T-helper 9 cell (primary cell): ENCODE data around the gene NUDT14.

Source experiments
- DNase-seq: peaks from one replicate; pipeline ENCODE4 v3.0.0-alpha.2; 2020

The NUDT14 gene

DNA sequence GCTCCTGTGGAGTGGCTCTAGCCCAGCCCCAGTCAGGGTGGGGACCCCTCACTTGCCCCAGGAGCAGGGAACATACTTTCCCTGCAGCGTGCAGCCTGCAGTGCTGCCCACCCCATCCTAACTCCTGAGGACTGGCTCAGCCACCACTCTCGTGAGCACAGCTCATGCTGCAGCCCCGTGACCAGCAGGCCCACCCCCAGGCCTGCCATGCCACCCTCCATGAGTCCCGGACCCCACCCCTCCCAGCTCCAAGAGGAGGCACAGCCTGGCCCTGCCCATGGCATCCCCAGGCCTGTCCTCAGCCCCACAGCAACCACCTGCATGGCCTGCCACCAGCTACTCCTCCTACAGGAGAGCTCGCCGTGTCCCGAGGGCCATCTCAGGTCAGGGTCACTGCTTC is 8.6 kb downstream of the NUDT14 start:
- no peak for DNase-seq

- DNase-seq: no peak
Measured at GRCh38 chr14:105171004-105171673, 10.0 kb downstream of the NUDT14 start.

DNA sequence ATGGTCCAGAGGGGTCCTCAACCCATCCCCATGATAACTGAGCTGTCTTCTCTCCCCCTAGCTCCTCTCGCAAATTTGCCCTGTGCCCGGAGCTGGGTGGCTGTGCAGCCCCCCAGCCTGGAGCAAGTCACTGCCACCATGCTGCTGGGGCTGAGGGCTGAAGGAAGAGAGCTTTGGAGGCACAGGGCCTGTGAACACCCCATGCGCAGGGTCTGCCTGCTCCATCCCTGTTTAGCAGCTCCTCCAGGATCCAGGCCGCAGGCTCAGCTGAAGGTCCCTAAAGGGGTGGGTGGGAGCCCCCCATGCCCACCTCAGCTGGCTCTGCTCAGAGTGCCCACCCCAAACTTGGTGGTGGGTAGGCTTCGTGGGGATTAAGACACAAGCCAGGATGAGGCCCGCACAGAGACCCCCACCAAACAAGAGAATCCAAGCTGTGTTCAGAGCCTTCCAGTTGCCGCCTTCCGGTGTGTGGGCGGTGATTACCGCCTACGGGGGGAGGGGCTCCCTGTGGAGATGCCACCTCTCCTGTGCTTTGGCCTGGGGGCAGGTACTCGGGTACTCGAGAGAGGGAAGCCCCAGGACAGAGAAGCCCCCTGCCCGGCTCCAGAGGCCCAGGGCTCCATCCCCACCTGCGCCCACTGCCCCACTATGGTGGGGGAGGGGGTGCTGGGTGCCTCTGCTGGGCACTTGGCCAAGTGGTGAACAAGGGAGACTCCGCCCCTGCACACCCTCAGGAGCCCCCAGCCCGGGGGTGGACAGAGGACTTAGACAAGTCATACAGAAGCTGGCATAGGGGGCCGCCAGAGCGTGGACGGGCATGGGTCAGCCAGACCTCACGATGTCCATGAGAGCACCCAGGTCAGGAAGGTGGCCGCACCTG is 11.1 kb downstream of the NUDT14 start:
- peak; percentile 21 for DNase-seq

DNA sequence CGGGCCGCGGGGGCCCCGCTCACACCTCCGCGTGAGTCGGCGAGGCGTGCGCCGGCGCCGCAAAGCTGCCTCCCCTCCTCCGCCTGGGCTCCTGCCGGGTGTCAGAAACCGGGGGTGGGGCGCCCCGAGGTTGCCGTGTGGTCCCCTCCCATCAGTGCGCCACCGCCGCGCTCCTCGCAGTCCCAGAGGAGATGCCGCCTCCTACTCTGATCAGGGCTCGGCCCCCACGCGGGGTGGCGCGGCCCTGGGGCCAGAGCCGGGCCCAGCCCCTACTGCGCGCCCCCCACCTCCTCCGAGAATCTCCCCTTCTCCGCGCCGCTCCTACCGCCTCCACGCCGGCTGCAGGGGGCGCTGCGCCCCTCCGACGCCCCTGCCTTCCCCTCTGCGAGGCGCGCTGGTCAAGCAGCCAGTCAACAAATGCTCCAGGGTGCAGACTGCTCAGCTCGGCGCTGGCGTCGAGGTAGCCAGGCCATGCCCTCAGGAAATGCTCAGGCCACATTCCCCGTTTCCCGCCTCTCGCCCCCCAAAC is 12.1 kb downstream of the NUDT14 start:
- DNase-seq: peak; percentile 32

GRCh38 chr14:105168496-105168978 is 12.6 kb downstream of the NUDT14 start, which contains the start of gene JAG2:
Gene JAG2 (minus strand): TSS chr14:105168776. CDS start chr14:105168420, 356 bp downstream.
- DNase-seq: peak; percentile 50

GRCh38 chr14:105168093-105168420 is 13.1 kb downstream of the NUDT14 start:
- DNase-seq: no peak

- no peak for DNase-seq
Measured at GRCh38 chr14:105167303-105168092, 13.6 kb downstream of the NUDT14 start.

- no peak for DNase-seq
Measured at GRCh38 chr14:105166571-105167302, 14.4 kb downstream of the NUDT14 start.

GRCh38 chr14:105165761-105166485 is 15.2 kb downstream of the NUDT14 start:
- no peak for DNase-seq

DNA sequence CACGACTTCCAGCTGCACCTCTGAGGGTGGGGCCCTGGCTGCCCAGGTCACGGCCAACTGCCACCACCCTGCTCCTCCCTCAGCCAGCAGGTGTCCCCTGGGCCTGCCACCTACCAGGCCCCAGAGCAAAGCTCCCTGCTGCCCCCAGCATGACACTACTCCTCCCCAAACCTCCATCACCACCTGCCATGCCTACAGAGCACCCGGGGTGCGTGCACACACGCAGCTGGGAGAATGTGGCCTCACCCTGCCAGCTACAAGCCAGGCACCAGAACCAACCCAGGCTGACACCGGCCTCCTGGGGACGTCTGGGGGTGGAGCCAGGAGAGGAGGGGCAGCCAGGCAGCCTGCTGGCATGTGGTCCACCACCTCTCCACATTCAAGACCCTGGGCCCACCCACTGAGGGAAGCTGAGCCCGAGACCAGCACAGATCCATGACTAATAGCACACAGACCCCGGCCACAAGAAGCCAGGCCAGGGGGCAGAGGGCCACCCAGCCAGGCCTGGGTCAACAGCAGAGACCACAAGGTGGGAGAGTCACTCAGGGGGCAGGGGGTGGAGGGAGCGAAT is 15.9 kb downstream of the NUDT14 start:
- DNase-seq: no peak

DNA sequence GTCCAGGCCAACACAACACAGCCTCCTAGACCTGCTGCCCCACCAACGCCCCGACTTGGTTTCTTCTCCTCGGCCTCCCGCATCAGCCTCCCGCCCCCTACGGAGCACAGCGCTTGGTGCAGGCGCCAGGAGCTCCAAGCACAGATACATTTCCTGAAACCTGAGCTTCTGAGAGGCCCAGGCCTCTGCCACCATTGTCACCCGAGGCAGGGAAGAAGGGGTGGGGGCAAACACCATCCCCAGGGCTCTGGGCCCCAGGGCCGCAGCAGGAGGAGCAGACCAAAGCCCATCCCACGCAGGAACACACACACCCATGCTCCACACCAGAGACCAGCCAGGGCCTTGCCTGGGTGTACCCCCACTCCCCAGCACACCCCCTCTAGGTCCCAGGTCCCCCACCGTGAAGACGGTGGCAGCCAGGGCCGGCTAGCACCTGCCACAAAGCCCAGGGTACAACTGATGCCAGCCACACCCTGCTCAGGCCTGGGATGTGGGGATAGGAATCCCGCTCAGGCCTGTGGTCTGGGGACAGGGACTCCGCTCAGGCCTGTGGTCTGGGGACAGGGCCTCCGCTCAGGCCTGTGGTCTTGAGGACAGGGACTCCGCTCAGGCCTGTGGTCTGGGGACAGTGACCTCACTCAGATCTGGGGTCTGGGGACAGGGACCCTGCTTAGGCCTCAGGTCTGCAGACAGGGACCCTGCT is 17.9 kb downstream of the NUDT14 start:
- no peak for DNase-seq

- DNase-seq: no peak
Measured at GRCh38 chr14:105162669-105162979, 18.5 kb downstream of the NUDT14 start.

DNA sequence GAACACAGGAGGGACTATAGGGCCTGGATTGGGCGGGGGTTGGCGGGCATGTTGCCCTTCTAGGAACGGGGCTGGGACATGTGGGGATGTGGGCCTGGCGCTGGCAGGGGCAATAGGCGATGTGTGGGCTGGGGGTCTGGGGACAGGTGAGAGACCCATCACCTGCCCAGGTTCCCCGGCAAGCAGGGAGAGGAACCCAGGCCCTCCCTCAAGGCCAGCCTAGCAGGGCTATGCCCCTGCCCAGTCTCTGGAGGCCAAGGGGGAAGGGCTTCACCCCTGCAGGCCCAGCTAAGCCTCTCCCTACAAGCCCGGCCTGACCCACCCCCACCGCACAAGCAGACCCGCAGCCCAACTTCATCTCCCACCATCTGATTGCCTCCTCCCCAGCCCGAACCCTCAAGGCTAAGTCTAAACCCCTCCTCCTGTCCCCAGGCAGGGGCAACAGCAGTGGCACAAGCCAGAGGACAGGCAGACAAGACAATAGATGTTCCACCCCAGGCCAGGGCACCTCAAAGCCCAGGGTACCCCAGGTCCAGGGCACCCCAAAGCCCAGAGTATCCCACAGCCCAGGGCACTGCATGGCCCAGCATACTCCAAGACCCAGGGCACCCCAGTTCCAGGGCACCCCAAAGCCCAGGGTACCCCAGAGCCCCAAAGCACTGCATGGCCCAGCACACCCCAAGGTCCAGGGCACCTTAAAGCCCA is 19.0 kb downstream of the NUDT14 start:
- DNase-seq: no peak

GRCh38 chr14:105161309-105161708 is 19.8 kb downstream of the NUDT14 start:
- DNase-seq: no peak

DNA sequence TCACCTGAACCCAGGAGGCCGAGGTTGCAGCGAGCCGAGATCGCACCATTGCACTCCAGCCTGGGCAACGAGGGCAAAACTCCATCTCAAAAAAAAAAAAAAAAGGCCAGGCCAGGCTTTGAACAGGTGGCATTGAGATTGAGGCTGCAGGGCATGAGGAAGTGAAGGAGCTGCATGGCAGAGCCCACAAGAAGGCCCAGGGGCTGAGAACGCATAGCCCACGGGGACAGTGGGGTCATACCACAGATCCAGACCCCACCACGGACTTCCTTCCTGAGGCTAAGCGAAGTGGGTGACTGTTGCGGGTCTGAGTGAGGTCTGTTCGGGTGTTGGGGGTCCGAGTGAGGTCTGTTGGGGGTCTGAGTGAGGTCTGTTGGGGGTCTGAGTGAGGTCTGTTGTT is 20.3 kb downstream of the NUDT14 start:
- DNase-seq: no peak

DNA sequence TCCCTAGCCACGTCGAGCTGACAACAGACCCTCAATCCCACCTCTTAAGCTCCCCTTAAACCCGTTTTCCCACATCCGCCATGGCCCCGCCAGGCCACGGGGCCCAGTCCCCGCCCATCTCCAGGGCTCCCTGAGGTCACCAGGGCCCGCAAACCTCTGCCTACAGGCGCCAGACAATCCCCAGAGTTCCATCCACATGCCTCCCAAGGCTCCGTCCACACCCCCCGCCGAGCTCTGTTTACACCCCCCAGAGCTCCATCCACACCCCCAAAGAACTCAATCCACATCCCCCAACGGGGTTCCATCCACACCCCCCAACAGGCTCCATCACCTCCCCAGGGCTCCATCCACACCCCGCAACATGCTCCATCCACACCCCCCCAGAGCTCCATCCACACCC is 21.8 kb downstream of the NUDT14 start:
- DNase-seq: no peak

DNA sequence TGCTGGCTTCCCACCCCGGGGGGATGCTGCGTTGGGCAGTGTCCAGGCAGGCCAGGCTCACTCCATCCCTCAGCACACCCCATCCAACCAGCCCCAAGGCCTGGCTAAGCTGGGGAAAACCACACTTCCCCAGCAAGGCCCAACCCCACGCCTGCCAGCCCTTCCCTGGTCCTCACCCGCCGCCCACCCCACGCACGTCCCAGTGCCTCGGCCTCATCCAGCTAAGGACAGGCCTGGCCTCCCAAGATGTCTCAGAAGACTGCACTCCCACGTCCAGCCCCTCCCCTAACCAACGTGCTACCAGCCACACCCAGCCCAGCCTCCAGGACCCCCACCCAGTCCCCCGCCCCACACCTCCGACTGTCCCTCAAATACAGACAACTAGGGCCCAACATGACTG is 22.3 kb downstream of the NUDT14 start:
- no peak for DNase-seq

DNA sequence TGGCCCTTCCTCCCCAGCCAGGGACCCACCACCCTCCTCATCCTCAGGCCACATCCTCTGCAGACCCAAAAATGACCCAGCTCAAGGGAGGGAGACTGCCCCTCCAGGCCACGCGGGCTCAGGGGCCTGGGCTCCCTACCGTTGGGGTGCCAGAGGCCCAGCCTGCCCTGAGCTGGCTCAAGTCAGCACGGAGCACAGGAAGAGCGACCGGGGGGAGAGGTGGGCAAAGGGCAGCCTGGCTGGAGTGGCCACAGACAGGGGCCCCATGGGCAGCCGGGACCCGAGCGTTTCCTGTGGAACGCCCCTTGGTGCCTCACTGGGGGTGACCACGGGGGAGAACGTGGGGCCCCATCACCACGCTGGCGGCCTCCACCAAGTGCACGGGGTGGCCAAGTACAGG is 23.2 kb downstream of the NUDT14 start:
- DNase-seq: no peak

GRCh38 chr14:105156414-105157375 is 24.4 kb downstream of the NUDT14 start:
- DNase-seq: no peak
